HG03442 (cell line): Measurements from ENCODE around the gene R3HDML.

ENCODE experiments used
- ATAC-seq: cut with Tn5 transposase; IDR thresholded peaks from one replicate; pipeline ENCODE4 v1.9.1; 2021; ENCODE audit warnings: mild to moderate bottlenecking, moderate library complexity; ENCODE audit not compliant: unreplicated experiment

The R3HDML gene

GRCh38 chr20:44398335-44398734, 61.5 kb downstream of the R3HDML start:
- no peak for ATAC-seq

GRCh38 chr20:44399446-44399845, 62.6 kb downstream of the R3HDML start:
- ATAC-seq = no peak

- ATAC-seq = no peak
Observed at GRCh38 chr20:44400671-44400969, 63.8 kb downstream of the R3HDML start.
